GM23338 (cell line): Measurements from ENCODE around the gene EHBP1L1. TPM values are rescaled to one million over a fixed set of nuclear protein-coding genes. Genes with fewer than 3 reads are reported as not detected.

ENCODE experiments used
- ATAC-seq: fragments of 200-7000 bp; cut with Tn5 transposase; 3 replicates; pipeline ENCODE4 v1.9.1; 2020
- DNase-seq: peaks from one replicate; pipeline ENCODE4 v3.0.0-alpha.2; 2015; ENCODE audit warnings: low spot score
- H2AFZ ChIP-seq: fragments of 200-600 bp; sonication (generic); 2 replicates; pipeline ENCODE4 v1.8.0; 2016; ENCODE audit warnings: antibody characterized with exemption, mild to moderate bottlenecking, moderate library complexity
- H3F3A ChIP-seq: fragments of 200-600 bp; sonication (generic); replicated peaks from 2 replicates; pipeline ENCODE4 v1.8.0; 2017; ENCODE audit warnings: antibody characterized with exemption, mixed run types, low read depth
- H3K27ac ChIP-seq: fragments of 200-600 bp; sonication (generic); 2 replicates; pipeline ENCODE4 v1.6.1; 2016; ENCODE audit warnings: low read depth
- H3K27me3 ChIP-seq: fragments of 200-600 bp; sonication (generic); 2 replicates; pipeline ENCODE4 v1.8.0; 2016; ENCODE audit warnings: mild to moderate bottlenecking, mixed run types, moderate library complexity; ENCODE audit not compliant: insufficient read depth
- H3K36me3 ChIP-seq: fragments of 200-600 bp; sonication (generic); 2 replicates; pipeline ENCODE4 v1.8.0; 2016; ENCODE audit warnings: mild to moderate bottlenecking; ENCODE audit not compliant: insufficient read depth
- H3K4me1 ChIP-seq: fragments of 200-600 bp; sonication (generic); 2 replicates; pipeline ENCODE4 v1.8.0; 2016; ENCODE audit warnings: mild to moderate bottlenecking, moderate library complexity; ENCODE audit not compliant: insufficient read depth
- H3K4me2 ChIP-seq: fragments of 200-600 bp; sonication (generic); 2 replicates; pipeline ENCODE4 v1.7.1; 2017; ENCODE audit warnings: mixed run types
- H3K4me3 ChIP-seq: fragments of 200-600 bp; sonication (generic); 2 replicates; pipeline ENCODE4 v1.6.1; 2016; ENCODE audit warnings: mixed run types
- H3K79me2 ChIP-seq: fragments of 200-600 bp; sonication (generic); replicated peaks from 2 replicates; pipeline ENCODE4 v1.8.0; 2017; ENCODE audit warnings: mild to moderate bottlenecking; ENCODE audit not compliant: insufficient read depth
- H3K9me2 ChIP-seq: fragments of 200-600 bp; sonication (generic); 2 replicates; pipeline ENCODE4 v1.8.0; 2017; ENCODE audit not compliant: insufficient read depth
- H4K20me1 ChIP-seq: fragments of 200-600 bp; sonication (generic); replicated peaks from 2 replicates; pipeline ENCODE4 v1.8.0; 2017; ENCODE audit warnings: mild to moderate bottlenecking; ENCODE audit not compliant: insufficient read depth
- H3K27ac Mint-ChIP-seq: 2 replicates; pipeline ENCODE4 v1.8.0; 2020; ENCODE audit warnings: inconsistent platforms, mild to moderate bottlenecking, moderate library complexity, mixed read lengths
- H3K27me3 Mint-ChIP-seq: 3 replicates; pipeline ENCODE4 v1.8.0; 2022; ENCODE audit warnings: low read depth, mild to moderate bottlenecking, moderate library complexity, mixed read lengths, inconsistent platforms; ENCODE audit not compliant: insufficient read depth, poor library complexity
- H3K36me3 Mint-ChIP-seq: 3 replicates; pipeline ENCODE4 v1.8.0; 2021; ENCODE audit warnings: low read depth, mild to moderate bottlenecking, inconsistent platforms, moderate library complexity, mixed read lengths
- H3K4me1 Mint-ChIP-seq: 3 replicates; pipeline ENCODE4 v1.8.0; 2020; ENCODE audit warnings: mild to moderate bottlenecking, inconsistent platforms, mixed read lengths
- H3K4me3 Mint-ChIP-seq: 3 replicates; pipeline ENCODE4 v1.8.0; 2021; ENCODE audit warnings: moderate library complexity, mild to moderate bottlenecking, inconsistent platforms, mixed read lengths
- H3K9me3 Mint-ChIP-seq: 3 replicates; pipeline ENCODE4 v1.8.0; 2020; ENCODE audit warnings: moderate library complexity, mild to moderate bottlenecking, inconsistent platforms, mixed read lengths
- CREB1 ChIP-seq: fragments of 250-450 bp; sonication (Bioruptor Pico); IDR thresholded peaks from 2 replicates; pipeline ENCODE4 v1.5.0; 2020; ENCODE audit warnings: low read depth, mild to moderate bottlenecking, moderate library complexity
- EZH2phosphoT487 ChIP-seq: fragments of 200-600 bp; sonication (generic); IDR thresholded peaks from one replicate; pipeline ENCODE4 v1.8.1; 2018; ENCODE audit warnings: antibody characterized with exemption; ENCODE audit not compliant: unreplicated experiment
- JUNB ChIP-seq: IDR thresholded peaks from one replicate; pipeline ENCODE4 v1.6.1; 2016; ENCODE audit warnings: antibody characterized with exemption; ENCODE audit not compliant: unreplicated experiment
- NANOG ChIP-seq: IDR thresholded peaks from 2 replicates; pipeline ENCODE4 v1.6.1; 2016; ENCODE audit warnings: antibody characterized with exemption, borderline replicate concordance
- STAT1 ChIP-seq: IDR thresholded peaks from one replicate; pipeline ENCODE4 v1.6.1; 2016; ENCODE audit warnings: antibody characterized with exemption; ENCODE audit not compliant: unreplicated experiment
- ZNF114 ChIP-seq: fragments of 250-450 bp; sonication (Bioruptor Pico); IDR thresholded peaks from 2 replicates; pipeline ENCODE4 v1.5.0; 2020; ENCODE audit warnings: mild to moderate bottlenecking, moderate library complexity
- ZNF331 ChIP-seq: fragments of 250-450 bp; sonication (Bioruptor Pico); IDR thresholded peaks from 2 replicates; pipeline ENCODE4 v1.5.0; 2020; ENCODE audit warnings: low read depth, mild to moderate bottlenecking, moderate library complexity
- polyA plus RNA-seq: library from polyadenylated mRNA; unstranded; fragments of >200 nt; fragmentation: Nextera tagmentation; extraction: Ambion mirVana; gene quantifications from 2 replicates; pipeline ENCODE4 v1.2.1, GENCODE V29; 2016
- total RNA-seq: library from RNA; depleted of rRNA; stranded (reverse); fragments of >200 nt; shearing (Covaris generic); gene quantifications from 2 replicates; pipeline ENCODE4 v1.2.3, GENCODE V29; 2014
- TF ChIP-seq, protein P1 (sequence below): IDR thresholded peaks from 2 replicates; pipeline ENCODE4 v1.6.1; 2016; ENCODE audit warnings: antibody characterized with exemption
- TF ChIP-seq, protein P2 (sequence below), 2 experiments: fragments of 200-600 bp in 1 of 2; sonication (generic) in 1 of 2; conservative IDR thresholded peaks; 2 replicates each; pipeline versions ENCODE4 v1.5.1 to v1.6.1; 2016 to 2017; ENCODE audit warnings: antibody characterized with exemption in 2 of 2, low read depth in 2 of 2, mild to moderate bottlenecking in 2 of 2, moderate library complexity in 1 of 2

EHBP1L1 gene
- total and polyA plus RNA-seq, 2 experiments from 2014 or later, result 2.9 to 10.9 TPM

DNA sequence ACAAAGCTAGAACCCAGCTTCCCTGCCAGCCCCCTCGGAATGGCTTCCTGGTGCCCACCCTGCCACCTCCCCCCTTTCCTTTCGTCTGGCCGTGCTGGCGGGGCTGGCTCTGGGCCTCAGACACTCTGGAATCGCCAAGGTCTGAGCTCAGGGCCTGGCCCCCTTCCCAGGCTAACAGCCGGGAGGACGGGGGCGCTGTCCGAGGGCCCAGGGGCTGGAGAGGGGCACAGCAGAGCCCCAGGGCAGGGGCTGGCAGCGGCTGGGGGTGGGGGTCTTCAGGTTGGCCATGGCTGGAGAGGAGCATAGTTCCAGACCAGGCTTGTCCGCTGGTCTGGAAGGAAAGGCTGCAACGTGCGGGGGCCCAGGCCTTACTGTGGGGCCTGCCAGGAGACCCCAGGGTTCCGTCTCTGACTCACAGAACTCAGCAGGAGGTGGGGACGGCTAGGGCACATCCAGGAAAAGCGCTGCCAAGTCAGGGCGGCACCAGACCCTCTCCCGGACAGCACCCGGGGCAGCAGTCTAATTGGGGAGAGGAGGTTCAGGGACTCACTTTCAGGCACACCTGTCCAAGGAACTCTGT lies 16.8 kb upstream of the EHBP1L1 start:
- no peaks in the 10 kb centered on the region; the same call in 2 of the 3 replicates for H3K36me3 Mint-ChIP-seq

DNA sequence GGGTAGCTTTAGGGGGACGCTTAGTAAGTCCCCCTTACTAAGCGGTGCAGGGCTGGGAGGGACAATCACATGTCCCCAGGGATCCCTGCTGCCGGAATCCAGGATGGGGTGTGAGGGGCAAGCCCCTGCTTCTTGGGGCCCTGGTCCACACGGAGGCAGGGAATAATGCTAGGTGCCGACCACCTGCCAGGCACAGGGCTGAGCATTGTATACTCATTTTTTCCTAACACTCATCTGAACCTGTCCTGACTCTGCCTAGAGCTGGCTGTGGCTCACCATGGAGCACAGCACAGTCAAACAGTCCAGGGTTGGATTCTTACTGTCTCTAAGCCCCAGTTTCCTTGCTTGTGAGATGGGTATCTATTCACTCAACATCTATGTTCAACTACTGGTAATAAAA lies 16.3 kb upstream of the EHBP1L1 start:
- H3K4me1 ChIP-seq, result peaks cover 39% of the 10 kb centered on the region
- TF ChIP-seq JUNB (no peak), ZNF331 (CRISPR knock-in tag) (no peak), NANOG (no peak), ZNF114 (CRISPR knock-in tag) (no peak), CREB1 (CRISPR knock-in tag) (no peak), STAT1 (no peak), EZH2phosphoT487 (no peak)
- TF ChIP-seq, protein P1, sequence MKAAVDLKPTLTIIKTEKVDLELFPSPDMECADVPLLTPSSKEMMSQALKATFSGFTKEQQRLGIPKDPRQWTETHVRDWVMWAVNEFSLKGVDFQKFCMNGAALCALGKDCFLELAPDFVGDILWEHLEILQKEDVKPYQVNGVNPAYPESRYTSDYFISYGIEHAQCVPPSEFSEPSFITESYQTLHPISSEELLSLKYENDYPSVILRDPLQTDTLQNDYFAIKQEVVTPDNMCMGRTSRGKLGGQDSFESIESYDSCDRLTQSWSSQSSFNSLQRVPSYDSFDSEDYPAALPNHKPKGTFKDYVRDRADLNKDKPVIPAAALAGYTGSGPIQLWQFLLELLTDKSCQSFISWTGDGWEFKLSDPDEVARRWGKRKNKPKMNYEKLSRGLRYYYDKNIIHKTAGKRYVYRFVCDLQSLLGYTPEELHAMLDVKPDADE, result no peak

More for the DNA sequence above, 16.8 kb upstream of the EHBP1L1 start:
- TF ChIP-seq, protein P1, result no peak
- TF ChIP-seq, protein P2, sequence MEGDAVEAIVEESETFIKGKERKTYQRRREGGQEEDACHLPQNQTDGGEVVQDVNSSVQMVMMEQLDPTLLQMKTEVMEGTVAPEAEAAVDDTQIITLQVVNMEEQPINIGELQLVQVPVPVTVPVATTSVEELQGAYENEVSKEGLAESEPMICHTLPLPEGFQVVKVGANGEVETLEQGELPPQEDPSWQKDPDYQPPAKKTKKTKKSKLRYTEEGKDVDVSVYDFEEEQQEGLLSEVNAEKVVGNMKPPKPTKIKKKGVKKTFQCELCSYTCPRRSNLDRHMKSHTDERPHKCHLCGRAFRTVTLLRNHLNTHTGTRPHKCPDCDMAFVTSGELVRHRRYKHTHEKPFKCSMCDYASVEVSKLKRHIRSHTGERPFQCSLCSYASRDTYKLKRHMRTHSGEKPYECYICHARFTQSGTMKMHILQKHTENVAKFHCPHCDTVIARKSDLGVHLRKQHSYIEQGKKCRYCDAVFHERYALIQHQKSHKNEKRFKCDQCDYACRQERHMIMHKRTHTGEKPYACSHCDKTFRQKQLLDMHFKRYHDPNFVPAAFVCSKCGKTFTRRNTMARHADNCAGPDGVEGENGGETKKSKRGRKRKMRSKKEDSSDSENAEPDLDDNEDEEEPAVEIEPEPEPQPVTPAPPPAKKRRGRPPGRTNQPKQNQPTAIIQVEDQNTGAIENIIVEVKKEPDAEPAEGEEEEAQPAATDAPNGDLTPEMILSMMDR (conservative IDR thresholded peaks at IDR 0.05; ENCODE audit: low read depth in 2 of 2), result peak; percentile 10 to 19; a peak in 1 of 4 replicates
- H3K4me1 ChIP-seq, result peaks cover 44% of the 10 kb centered on the region
- peak overlapping the region; percentile 91 for H2AFZ ChIP-seq
- no peaks in the 10 kb centered on the region for H3K36me3 ChIP-seq
- no peaks in the 10 kb centered on the region for H4K20me1 ChIP-seq
- peak; percentile 6 for ATAC-seq
- Mint-ChIP-seq H3K4me1 (peaks cover 53% of the 10 kb centered on the region), H3K4me3 (peak overlapping the region; percentile 66), H3K27ac (no peak overlapping the region), H3K27me3 (peaks cover 45% of the 10 kb centered on the region), H3K9me3 (no peaks in the 10 kb centered on the region)
- H3K9me2 ChIP-seq, result no peaks in the 10 kb centered on the region
- no peaks in the 10 kb centered on the region for H3K79me2 ChIP-seq
- DNase-seq, result no peak
- H3K4me3 ChIP-seq, result peak overlapping the region; percentile 72
- peak overlapping the region; percentile 89 for H3K4me2 ChIP-seq
- peaks cover 13% of the 10 kb centered on the region; the same call in 1 of the 2 replicates for H3F3A ChIP-seq
- no peak overlapping the region for H3K27ac ChIP-seq
- H3K27me3 ChIP-seq, result peaks cover 57% of the 10 kb centered on the region

More for the DNA sequence above, 16.3 kb upstream of the EHBP1L1 start:
- ATAC-seq, result no peak
- peaks cover 41% of the 10 kb centered on the region for H3K27me3 Mint-ChIP-seq
- no peak overlapping the region for H3K4me3 ChIP-seq
- H3F3A ChIP-seq, result peaks cover 8% of the 10 kb centered on the region; the same call in 1 of the 2 replicates
- peaks cover 49% of the 10 kb centered on the region for H3K4me1 Mint-ChIP-seq
- no peak overlapping the region for H3K27ac ChIP-seq
- H3K9me2 ChIP-seq, result no peaks in the 10 kb centered on the region
- H3K36me3 Mint-ChIP-seq, result no peaks in the 10 kb centered on the region; the same call in 2 of the 3 replicates
- H3K36me3 ChIP-seq, result no peaks in the 10 kb centered on the region
- H3K4me3 Mint-ChIP-seq, result no peak overlapping the region; the same call in 2 of the 3 replicates
- H3K27me3 ChIP-seq, result peaks cover 52% of the 10 kb centered on the region
- DNase-seq, result no peak
- no peaks in the 10 kb centered on the region for H4K20me1 ChIP-seq
- H3K4me2 ChIP-seq, result 0 out of 2 replicates have a peak overlapping the region, but pooled peaks have one; percentile 89
- no peaks in the 10 kb centered on the region for H3K9me3 Mint-ChIP-seq
- H3K79me2 ChIP-seq, result no peaks in the 10 kb centered on the region
- H3K27ac Mint-ChIP-seq, result no peak overlapping the region
- no peak overlapping the region for H2AFZ ChIP-seq
